ENCODE measurements around the gene NKAIN2.

The NKAIN2 gene

DNA sequence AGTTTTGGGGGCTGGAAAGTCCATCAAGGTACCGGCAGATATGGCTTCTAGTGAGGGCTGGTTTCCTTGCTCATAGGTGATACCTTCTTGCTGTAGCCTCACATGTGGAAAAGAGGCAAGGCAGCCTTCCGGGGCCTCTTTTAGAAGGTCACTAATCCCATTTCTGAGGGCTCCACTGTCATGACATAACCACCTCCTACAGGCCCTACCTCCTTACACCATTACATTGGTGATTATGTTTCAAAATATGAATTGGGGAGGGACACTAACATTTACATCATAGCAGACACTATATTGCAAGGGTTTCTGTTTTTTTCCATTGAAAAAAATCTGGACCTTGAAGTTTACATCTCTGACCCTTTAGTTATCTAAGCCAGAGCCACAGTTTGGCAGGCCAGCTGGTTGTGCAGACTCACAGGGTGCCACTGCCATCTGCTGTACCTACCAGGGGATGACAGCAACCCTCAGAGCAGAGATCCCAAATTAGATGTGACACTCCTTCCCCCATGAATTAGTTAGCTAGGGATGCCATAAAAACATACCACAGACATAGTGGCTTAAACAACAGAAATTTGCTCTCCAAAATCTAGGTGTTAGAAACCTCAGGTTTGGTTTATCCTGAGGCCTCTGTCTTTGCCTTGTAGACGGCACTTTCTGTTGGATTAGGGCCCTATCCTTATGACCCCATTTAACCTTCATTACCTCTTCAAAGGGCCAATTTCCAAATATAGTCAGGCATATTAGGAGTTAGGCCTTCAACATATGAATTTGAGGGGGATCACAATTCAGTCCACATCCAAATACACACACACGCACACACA, 992.2 kb downstream of the NKAIN2 start:
- peak; percentile 22 for DNase-seq

- no peak for DNase-seq
Observed at GRCh38 chr6:124796464-124796970, 992.9 kb downstream of the NKAIN2 start.

DNA sequence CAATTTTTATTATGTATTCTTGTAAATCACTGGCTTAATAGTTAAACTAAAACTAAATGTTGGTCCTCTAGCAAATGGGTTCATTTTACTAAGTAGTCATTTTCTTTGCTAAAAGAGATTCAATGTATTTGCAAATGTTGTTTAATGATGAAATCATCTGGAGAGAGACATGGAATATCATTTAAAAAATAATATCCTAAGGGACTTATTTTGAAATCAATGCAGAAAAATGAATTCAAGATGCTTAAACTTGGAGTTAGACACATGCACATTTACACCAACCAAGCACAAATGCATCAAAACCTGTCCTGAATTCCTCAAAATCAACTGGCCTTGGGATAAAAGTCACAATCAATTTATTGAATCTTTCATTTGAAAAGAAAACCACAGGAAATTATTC, 993.6 kb downstream of the NKAIN2 start:
- DNase-seq = no peak

DNA sequence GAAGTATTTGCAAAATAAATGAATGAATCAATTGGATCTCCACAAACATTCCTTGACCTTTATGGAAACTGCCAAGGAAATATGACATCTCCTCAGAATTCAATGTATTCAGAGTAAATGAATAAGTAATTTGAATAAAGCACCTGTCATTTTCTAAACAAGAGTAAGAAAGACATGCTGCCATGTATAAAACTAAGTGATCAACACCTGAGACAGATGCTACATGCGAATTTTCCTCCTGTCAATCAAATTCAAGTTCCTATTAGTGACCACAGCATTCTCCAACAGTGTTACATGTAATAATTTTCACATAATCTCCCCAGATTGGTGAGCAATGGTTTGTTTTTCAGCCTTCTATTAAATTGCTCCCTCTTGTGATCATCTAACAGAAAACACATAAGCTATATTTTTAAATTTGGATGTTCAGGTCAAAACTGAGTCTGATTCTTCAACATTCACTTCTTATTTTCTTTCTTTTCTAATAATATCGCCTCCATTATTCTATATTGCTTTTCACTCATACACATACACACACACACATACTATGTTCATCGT, 995.4 kb downstream of the NKAIN2 start:
- no peak for DNase-seq

DNA sequence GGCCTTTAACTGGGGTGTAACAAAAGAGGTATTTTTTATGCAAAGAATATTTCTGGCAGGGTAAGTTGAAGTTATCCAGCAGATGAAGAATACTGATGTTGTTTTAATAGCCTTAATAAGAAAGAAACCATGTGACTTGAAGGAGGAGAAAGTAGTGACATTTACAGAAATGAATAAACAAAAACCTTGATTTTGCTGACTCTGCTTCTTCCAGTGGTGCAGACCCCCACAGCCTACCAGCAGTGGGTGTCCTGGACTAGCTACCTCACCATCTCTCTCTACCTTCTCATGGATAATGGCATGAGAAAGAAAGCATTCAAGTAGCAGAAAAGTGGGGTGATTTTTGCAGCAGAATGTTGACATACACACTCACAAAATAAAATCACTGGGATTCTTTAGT, 996.0 kb downstream of the NKAIN2 start:
- DNase-seq = no peak

DNA sequence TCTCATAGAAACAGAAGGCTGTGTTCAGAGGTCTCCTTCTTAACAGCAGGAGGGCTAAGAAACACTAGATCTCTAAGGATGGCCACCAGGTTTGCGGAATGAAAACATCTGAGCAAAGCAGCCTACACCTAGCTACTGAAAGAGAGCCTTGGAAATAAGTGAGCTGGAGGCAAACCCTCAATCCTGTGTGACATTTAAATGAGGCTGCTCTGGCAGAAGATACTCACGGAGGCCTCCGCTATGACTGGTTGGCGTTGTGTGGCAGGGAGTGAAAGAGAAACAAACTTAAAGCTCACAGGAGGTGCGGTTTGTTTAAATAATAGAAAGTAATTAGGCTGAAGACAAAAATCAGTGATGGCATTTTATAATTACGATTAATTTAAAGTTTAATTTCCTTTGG, 996.6 kb downstream of the NKAIN2 start:
- no peak for DNase-seq

GRCh38 chr6:124812067-124812466, 1008.4 kb downstream of the NKAIN2 start:
- no peak for DNase-seq

DNA sequence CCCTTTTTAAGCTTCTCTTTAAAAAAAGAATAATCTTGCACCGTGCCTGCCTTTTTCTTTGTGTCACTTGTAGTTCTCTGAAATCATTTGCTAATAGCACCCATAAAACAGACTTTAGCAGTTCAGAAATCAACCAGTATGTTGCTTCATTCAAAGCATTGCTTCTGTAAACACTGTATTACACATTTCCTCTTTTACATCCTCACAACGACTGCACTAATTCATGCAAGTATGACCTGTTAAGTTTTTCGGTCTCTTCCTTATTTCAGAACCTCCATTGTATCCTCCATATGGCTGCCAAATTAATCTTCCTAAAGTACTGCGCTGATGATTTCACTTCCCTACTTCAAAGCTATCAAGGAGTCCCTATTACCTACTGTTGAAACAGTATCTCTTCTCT, 1015.7 kb downstream of the NKAIN2 start:
- no peak for DNase-seq

GRCh38 chr6:124822204-124822613, 1018.5 kb downstream of the NKAIN2 start:
- no peak for DNase-seq

DNA sequence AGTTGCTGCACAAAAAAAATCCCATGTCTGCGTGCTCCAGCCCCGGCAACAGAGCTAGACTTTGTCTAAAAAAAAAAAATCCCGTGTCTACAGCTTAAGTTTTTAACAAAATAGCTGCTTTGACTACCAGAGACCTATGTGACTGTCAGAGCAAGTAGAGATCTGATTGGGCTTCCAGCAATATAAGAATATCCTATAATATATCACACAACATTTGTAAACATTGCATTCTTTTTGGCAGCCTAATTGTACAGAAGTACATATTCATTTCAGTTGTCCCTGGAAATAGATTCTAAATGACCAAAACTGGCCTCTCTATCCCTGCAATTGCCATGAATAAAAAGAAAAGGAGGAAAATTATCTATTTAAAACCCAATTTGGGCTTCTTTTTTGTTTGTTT, 1019.1 kb downstream of the NKAIN2 start:
- no peak for DNase-seq

- no peak for DNase-seq
Observed at GRCh38 chr6:124823240-124824111, 1019.8 kb downstream of the NKAIN2 start.

DNA sequence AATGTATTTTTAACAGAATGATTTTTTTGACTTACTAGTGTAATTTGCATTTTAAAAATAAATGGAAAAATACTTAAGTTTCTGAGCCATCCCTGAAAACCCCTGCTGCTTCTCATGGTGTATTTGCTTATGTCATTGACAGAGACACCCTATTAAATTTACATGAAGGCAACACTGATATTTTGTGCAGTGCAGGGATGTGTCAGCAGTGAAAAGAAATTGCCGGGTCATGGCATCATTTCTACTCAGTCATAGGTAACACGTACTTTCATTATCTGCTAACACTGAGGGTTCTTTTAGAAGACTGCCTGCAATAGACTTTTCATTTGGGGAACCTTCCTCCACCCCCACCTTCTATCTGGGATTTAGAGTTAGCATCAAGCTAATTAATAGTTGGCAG, 1021.9 kb downstream of the NKAIN2 start:
- no peak for DNase-seq

DNA sequence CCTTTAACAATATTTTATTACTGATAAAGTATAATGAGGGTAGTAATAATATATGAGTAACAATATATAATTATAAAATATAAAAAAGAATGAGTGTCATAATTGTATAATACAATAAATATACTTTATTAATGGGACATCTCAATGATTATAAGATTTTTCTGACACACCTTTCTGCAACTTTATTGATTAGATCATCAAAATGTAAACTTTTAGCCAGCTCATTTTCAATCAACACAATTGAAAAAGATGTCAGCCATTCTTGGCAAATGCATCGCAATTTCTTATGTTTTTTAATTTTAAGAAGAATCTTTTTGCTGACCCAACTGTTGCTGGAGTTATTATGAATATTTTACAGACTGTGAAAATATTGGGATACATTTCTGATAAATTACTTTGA, 1026.2 kb downstream of the NKAIN2 start:
- DNase-seq = no peak

DNA sequence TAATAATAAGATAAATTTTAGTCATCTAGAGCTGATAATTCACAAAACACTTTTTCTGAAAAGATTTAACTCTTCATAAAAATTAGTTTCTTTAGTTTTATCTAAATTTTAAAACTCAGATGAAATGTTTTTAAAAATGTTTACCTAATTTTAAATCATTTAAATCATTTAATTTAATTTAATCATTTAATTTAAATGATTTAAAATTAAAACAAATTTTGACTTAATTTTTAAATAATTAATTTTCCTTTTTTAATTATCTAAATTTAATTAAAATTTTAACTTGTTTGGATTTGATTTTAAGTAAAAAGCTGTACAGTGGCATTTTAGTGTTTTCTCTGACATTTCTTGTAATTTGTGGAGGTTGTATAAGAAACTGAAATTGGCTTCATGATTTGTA, 1026.8 kb downstream of the NKAIN2 start:
- no peak for DNase-seq

DNA sequence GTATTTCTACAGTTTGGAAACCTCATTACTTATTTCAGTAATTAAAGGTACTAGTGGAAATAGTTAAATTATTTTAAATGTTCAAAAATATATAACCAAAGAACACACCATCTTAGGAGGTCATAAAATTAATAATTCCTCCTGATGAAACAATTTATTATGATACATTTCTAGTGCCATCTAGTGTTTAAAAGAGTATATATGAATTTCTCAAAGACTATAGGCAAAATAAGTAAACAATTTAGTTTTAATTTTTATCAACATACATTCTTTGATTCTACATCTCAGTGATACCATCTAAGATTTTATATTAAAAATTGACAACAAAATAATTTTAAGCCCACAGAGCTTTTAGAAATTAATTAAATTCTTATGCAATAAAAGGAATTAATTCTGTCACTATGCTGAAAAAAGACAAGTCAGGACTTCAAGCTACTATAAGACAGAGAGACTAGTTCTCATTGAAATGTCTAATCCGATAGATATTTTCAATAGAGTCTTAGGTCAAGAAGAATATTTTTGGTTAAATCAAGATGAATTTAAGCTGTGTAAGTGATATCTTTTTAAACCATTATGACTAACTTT, 1050.8 kb downstream of the NKAIN2 start:
- no peak for DNase-seq

GRCh38 chr6:124857746-124858145, 1054.1 kb downstream of the NKAIN2 start:
- DNase-seq = no peak

DNA sequence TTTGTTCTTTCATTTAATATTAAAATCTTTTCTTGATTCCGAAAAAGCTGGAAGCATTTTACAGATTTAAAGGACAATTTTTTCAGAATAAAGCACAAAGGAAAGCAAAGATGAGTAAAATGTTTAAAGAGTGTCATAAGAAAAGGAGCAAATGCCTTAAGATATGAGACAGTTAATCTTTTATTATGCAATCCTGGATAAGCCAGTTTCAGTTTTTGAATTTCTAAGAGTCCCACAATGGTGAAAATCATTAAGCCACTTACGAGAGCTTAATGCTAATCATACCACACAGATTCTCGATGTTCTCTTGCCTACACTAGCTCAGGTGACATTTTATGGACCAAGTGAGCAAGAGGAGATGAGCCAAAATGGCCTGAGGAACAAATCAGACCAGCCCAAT, 1054.9 kb downstream of the NKAIN2 start:
- DNase-seq = no peak

GRCh38 chr6:124859366-124859765, 1055.7 kb downstream of the NKAIN2 start:
- no peak for DNase-seq

DNA sequence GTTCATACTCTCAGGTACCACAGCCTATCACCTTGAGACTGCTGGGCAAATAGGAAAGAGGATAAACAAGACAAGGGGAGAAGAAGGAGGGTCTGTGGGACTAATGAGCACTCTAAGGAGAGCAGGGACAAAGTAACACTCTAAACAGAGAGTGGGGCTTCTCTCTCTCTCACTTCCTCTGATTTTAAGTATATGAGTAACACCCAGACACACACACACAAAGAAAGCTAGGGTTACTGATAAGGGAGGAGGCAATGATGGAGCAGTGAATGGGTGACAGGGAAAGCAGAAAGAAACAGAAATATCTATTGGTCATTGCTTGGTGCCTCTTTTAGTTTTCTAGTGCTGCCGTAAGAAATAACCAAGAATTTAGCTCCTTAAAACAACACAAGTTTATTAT, 1062.4 kb downstream of the NKAIN2 start:
- DNase-seq = no peak

DNA sequence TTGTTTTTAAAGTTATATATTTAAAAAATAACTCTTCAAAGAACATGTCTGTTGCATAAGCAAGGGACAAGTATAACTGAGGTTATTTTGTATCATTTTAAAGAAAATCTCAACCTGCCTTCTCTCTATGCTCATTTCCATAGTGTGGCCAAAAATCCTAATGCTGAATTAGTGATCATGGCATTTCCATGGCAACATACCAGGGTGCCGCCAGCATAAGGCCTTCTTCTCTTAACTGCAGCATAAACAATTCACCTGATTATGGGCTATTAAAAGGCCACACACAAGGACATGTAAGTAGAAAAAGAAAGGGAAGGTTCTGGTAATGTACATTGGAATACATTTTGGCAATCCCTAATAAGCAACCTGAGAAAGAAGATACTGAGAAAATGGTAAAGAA, 1063.5 kb downstream of the NKAIN2 start:
- no peak for DNase-seq

GRCh38 chr6:124868481-124868880, 1064.8 kb downstream of the NKAIN2 start:
- no peak for DNase-seq

DNA sequence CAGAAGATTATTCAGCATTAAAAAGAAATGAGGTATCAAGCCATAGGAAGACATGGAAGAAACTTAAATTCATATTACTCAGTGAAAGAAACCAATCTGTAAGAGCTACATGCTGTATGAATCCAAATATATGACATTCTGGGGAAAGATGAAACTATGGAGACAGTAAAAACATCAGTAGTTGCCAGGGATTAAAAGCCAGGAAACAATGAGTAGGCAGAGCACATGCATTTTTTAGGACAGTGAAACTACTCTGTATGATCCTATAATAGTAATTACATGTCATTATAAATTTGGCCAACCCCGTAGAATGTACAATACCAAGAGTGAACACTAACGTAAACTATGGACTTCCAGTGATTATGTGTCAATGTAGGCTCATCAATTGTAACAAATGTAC, 1065.8 kb downstream of the NKAIN2 start:
- DNase-seq = no peak
